Measurements from ENCODE around the gene TCP11L2. TPM values are rescaled to one million over a fixed set of nuclear protein-coding genes. Genes with fewer than 3 reads are reported as not detected.

The TCP11L2 gene
- total RNA-seq, 1 donor from 2014 or later: 22.0 TPM

DNA sequence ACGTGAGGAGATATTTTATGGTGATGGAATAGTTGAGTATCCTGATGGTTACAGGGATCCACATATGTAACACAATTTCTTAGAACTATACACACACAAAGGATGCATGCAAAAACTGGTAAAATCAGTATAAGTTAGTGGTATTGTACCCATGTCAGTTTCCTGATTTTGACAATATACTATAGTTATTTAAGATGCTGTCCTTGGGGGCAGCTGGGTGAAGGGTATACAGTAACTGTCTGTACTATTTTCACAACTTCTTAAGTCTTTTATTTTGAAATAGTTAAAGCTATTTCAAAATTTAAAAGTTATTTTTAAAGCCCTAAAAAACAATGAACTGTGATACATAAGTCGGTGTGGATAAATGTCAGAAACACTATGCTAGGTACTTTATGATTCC lies 30.5 kb downstream of the TCP11L2 start:
- Histone ChIP-seq H3K36me3 (ENCODE audit: insufficient read depth, low read length) (no peaks in the 10 kb centered on the region), H3K4me2 (ENCODE audit: low read length) (no peak overlapping the region), H3K79me2 (ENCODE audit: insufficient read depth, low read length) (no peaks in the 10 kb centered on the region), H4K20me1 (ENCODE audit: insufficient read depth, low read length) (no peaks in the 10 kb centered on the region), H3K4me3 (ENCODE audit: insufficient read depth, low read depth, low read length) (no peak overlapping the region), H3K9ac (ENCODE audit: low read length) (no peak overlapping the region), H3K4me1 (ENCODE audit: insufficient read depth, low read length) (no peaks in the 10 kb centered on the region), H2AFZ (ENCODE audit: low read depth, low read length) (no peak overlapping the region), H3K27ac (ENCODE audit: low read depth, low read length) (no peak overlapping the region), H3K9me3 (ENCODE audit: insufficient read depth, low read depth, low read length) (no peaks in the 10 kb centered on the region), H3K27me3 (ENCODE audit: insufficient read depth, low read length) (no peaks in the 10 kb centered on the region)
- no peak for FAIRE-seq
- no peak for DNase-seq (ENCODE audit: low read depth)
- TF ChIP-seq CTCF (IDR thresholded peaks at IDR 0.05; ENCODE audit: insufficient read depth, low read depth, low read length): no peak
- TF ChIP-seq EZH2 (IDR thresholded peaks at IDR 0.05; ENCODE audit: insufficient read depth, low read length): no peak
- no peaks in the 10 kb centered on the region for H3K27me3 Mint-ChIP-seq (ENCODE audit: low read depth, unreplicated experiment)
- no peak overlapping the region for H3K4me3 Mint-ChIP-seq (ENCODE audit: unreplicated experiment)
- no peaks in the 10 kb centered on the region for H3K4me1 Mint-ChIP-seq (ENCODE audit: low read depth, unreplicated experiment)
- peaks cover 15% of the 10 kb centered on the region for H3K36me3 Mint-ChIP-seq (ENCODE audit: low read depth, unreplicated experiment)
- H3K9me3 Mint-ChIP-seq (ENCODE audit: unreplicated experiment): no peaks in the 10 kb centered on the region
- H3K27ac Mint-ChIP-seq (ENCODE audit: unreplicated experiment): no peak overlapping the region

- Histone ChIP-seq H3K4me2 (ENCODE audit: low read length) (no peak overlapping the region), H3K27ac (ENCODE audit: low read depth, low read length) (no peak overlapping the region), H3K9ac (ENCODE audit: low read length) (no peak overlapping the region), H3K79me2 (ENCODE audit: insufficient read depth, low read length) (no peaks in the 10 kb centered on the region), H3K36me3 (ENCODE audit: insufficient read depth, low read length) (no peaks in the 10 kb centered on the region), H4K20me1 (ENCODE audit: insufficient read depth, low read length) (no peaks in the 10 kb centered on the region), H3K4me1 (ENCODE audit: insufficient read depth, low read length) (no peaks in the 10 kb centered on the region), H2AFZ (ENCODE audit: low read depth, low read length) (no peak overlapping the region), H3K9me3 (ENCODE audit: insufficient read depth, low read depth, low read length) (no peaks in the 10 kb centered on the region), H3K27me3 (ENCODE audit: insufficient read depth, low read length) (no peaks in the 10 kb centered on the region), H3K4me3 (ENCODE audit: insufficient read depth, low read depth, low read length) (no peak overlapping the region)
- DNase-seq (ENCODE audit: low read depth) (no peak), FAIRE-seq (no peak)
- Mint-ChIP-seq H3K36me3 (ENCODE audit: low read depth, unreplicated experiment) (peaks cover 13% of the 10 kb centered on the region), H3K27ac (ENCODE audit: unreplicated experiment) (no peak overlapping the region), H3K27me3 (ENCODE audit: low read depth, unreplicated experiment) (no peaks in the 10 kb centered on the region), H3K4me3 (ENCODE audit: unreplicated experiment) (no peak overlapping the region), H3K4me1 (ENCODE audit: low read depth, unreplicated experiment) (no peaks in the 10 kb centered on the region), H3K9me3 (ENCODE audit: unreplicated experiment) (no peaks in the 10 kb centered on the region)
- no peak for TF ChIP-seq EZH2 (IDR thresholded peaks at IDR 0.05; ENCODE audit: insufficient read depth, low read length)
- no peak for TF ChIP-seq CTCF (IDR thresholded peaks at IDR 0.05; ENCODE audit: insufficient read depth, low read depth, low read length)
Observed at GRCh38 chr12:106333756-106334155, 31.2 kb downstream of the TCP11L2 start.

GRCh38 chr12:106341086-106341877 lies 38.7 kb downstream of the TCP11L2 start:
- Mint-ChIP-seq H3K4me3 (ENCODE audit: unreplicated experiment) (no peak overlapping the region), H3K36me3 (ENCODE audit: low read depth, unreplicated experiment) (peaks cover 4% of the 10 kb centered on the region), H3K27ac (ENCODE audit: unreplicated experiment) (no peak overlapping the region), H3K4me1 (ENCODE audit: low read depth, unreplicated experiment) (peaks cover 14% of the 10 kb centered on the region), H3K9me3 (ENCODE audit: unreplicated experiment) (no peaks in the 10 kb centered on the region), H3K27me3 (ENCODE audit: low read depth, unreplicated experiment) (no peaks in the 10 kb centered on the region)
- DNase-seq (ENCODE audit: low read depth) (no peak), FAIRE-seq (no peak)
- H3K36me3 ChIP-seq (ENCODE audit: insufficient read depth, low read length): no peaks in the 10 kb centered on the region
- no peak overlapping the region for H3K27ac ChIP-seq (ENCODE audit: low read depth, low read length)
- H3K9me3 ChIP-seq (ENCODE audit: insufficient read depth, low read depth, low read length): no peaks in the 10 kb centered on the region
- no peak overlapping the region for H3K4me2 ChIP-seq (ENCODE audit: low read length)
- TF ChIP-seq EZH2 (IDR thresholded peaks at IDR 0.05; ENCODE audit: insufficient read depth, low read length) (no peak), CTCF (IDR thresholded peaks at IDR 0.05; ENCODE audit: insufficient read depth, low read depth, low read length) (no peak)
- H2AFZ ChIP-seq (ENCODE audit: low read depth, low read length): no peak overlapping the region
- no peaks in the 10 kb centered on the region for H3K79me2 ChIP-seq (ENCODE audit: insufficient read depth, low read length)
- no peak overlapping the region for H3K4me3 ChIP-seq (ENCODE audit: insufficient read depth, low read depth, low read length)
- H3K9ac ChIP-seq (ENCODE audit: low read length): no peak overlapping the region
- H4K20me1 ChIP-seq (ENCODE audit: insufficient read depth, low read length): no peaks in the 10 kb centered on the region
- no peaks in the 10 kb centered on the region for H3K27me3 ChIP-seq (ENCODE audit: insufficient read depth, low read length)
- peaks cover 9% of the 10 kb centered on the region for H3K4me1 ChIP-seq (ENCODE audit: insufficient read depth, low read length)

Data from astrocyte (in vitro differentiated cells and primary cell).